GM12878 (cell line): ENCODE results near the gene CLCN7. TPM values are rescaled to one million over a fixed set of nuclear protein-coding genes. Genes with fewer than 3 reads are reported as not detected.
A peak's percentile ranks its signal among the peaks of the same experiment; 100 is the strongest.

Experiments used
- ATAC-seq: fragments of 200-7000 bp; cut with Tn5 transposase; 3 replicates; pipeline ENCODE4 v1.9.1; 2020; ENCODE audit warnings: mild to moderate bottlenecking, moderate library complexity
- BruUV-seq: library from RNA; stranded (reverse); fragments of 400-500 nt; replicated peaks from 2 replicates; lab custom pipeline; 2021; lab: Mats Ljungman, UMichigan
- CTCF ChIA-PET: fragments of 300-600 bp; sonication (Branson Sonifier 250); formaldehyde crosslinking; extraction: SDS; loops from one replicate; lab custom pipeline; 2021; ENCODE audit warnings: inconsistent platforms; lab: Yijun Ruan, JAX
- POLR2A ChIA-PET: fragments of 350-600 bp; formaldehyde crosslinking; extraction: SDS; loops from one replicate; lab custom pipeline; 2021; ENCODE audit warnings: inconsistent platforms; lab: Charles Lee
- RAD21 ChIA-PET: fragments of 300-600 bp; sonication (Branson Sonifier 250); formaldehyde crosslinking; loops from one replicate; lab custom pipeline; 2023; ENCODE audit warnings: antibody characterized with exemption; ENCODE audit not compliant: unreplicated experiment; lab: Charles Lee
- SMC1A ChIA-PET: fragments of 300-600 bp; sonication (Branson Sonifier 250); formaldehyde crosslinking; loops from one replicate; lab custom pipeline; 2023; ENCODE audit not compliant: unreplicated experiment, uncharacterized antibody; lab: Charles Lee
- DNase-seq: peaks from one replicate; pipeline ENCODE4 v3.0.0-alpha.2; 2011; ENCODE audit warnings: low read depth, low spot score
- FAIRE-seq: peaks from 3 replicates; lab custom pipeline; 2011; peaks lifted over from hg19 to GRCh38; lab: Jason Lieb, UNC
- H2AFZ ChIP-seq: 2 replicates; pipeline ENCODE4 v1.6.0; 2011; ENCODE audit warnings: low read depth, low read length, control low read depth; ENCODE audit not compliant: control insufficient read depth
- H3K27ac ChIP-seq: 2 replicates; pipeline ENCODE4 v1.5.1; 2011; ENCODE audit warnings: control low read depth; ENCODE audit not compliant: control insufficient read depth, insufficient read depth
- H3K27me3 ChIP-seq, 2 experiments: replicated peaks in 1 of 2; 2 replicates each; pipeline versions ENCODE4 v1.6.0 to v1.6.1; 2011; ENCODE audit warnings: low read length in 1 of 2; ENCODE audit not compliant: control insufficient read depth in 2 of 2, insufficient read depth in 2 of 2
- H3K36me3 ChIP-seq, 2 experiments: 2 replicates each; pipeline ENCODE4 v1.5.1; 2011; ENCODE audit warnings: low read length in 1 of 2; ENCODE audit not compliant: control insufficient read depth in 2 of 2, insufficient read depth in 2 of 2
- H3K4me1 ChIP-seq: 2 replicates; pipeline ENCODE4 v1.6.1; 2011; ENCODE audit warnings: mild to moderate bottlenecking, low read length, moderate library complexity, mixed read lengths; ENCODE audit not compliant: control insufficient read depth, insufficient read depth
- H3K4me2 ChIP-seq: 2 replicates; pipeline ENCODE4 v1.6.0; 2011; ENCODE audit warnings: control low read depth; ENCODE audit not compliant: control insufficient read depth, insufficient read depth
- H3K4me3 ChIP-seq: fragments of 200-600 bp; sonication (generic); 2 replicates; pipeline ENCODE4 v1.5.1; 2016
- H3K79me2 ChIP-seq: 2 replicates; pipeline ENCODE4 v1.6.0; 2011; ENCODE audit warnings: low read length; ENCODE audit not compliant: control insufficient read depth, insufficient read depth
- H3K9ac ChIP-seq: 2 replicates; pipeline ENCODE4 v1.8.0; 2011; ENCODE audit warnings: low read length, control low read depth, mixed read lengths; ENCODE audit not compliant: control insufficient read depth, insufficient read depth
- H3K9me3 ChIP-seq: replicated peaks from 3 replicates; pipeline ENCODE4 v1.5.1; 2011; ENCODE audit warnings: mild to moderate bottlenecking, low read length; ENCODE audit not compliant: control insufficient read depth, insufficient read depth
- H4K20me1 ChIP-seq: 2 replicates; pipeline ENCODE4 v1.6.0; 2011; ENCODE audit not compliant: control insufficient read depth, insufficient read depth
- CREB1 ChIP-seq: IDR thresholded peaks from 2 replicates; pipeline ENCODE4 v1.6.1; 2012; ENCODE audit warnings: low read depth, mild to moderate bottlenecking, inconsistent platforms
- ETV6 ChIP-seq, 2 experiments: fragments of 450-650 bp in 1 of 2; IDR thresholded peaks in 1 of 2; conservative IDR thresholded peaks in 1 of 2; 2 replicates each; pipeline ENCODE4 v1.6.1; 2014; ENCODE audit warnings: antibody characterized with exemption in 1 of 2, borderline replicate concordance in 1 of 2, low read depth in 1 of 2, mild to moderate bottlenecking in 1 of 2, moderate library complexity in 1 of 2
- IKZF1 ChIP-seq: fragments of 450-650 bp; conservative IDR thresholded peaks from 2 replicates; pipeline ENCODE4 v1.6.1; 2017; ENCODE audit warnings: antibody characterized with exemption, mild to moderate bottlenecking
- POLR2A ChIP-seq: IDR thresholded peaks from 2 replicates; pipeline ENCODE4 v1.6.1; 2011; ENCODE audit warnings: low read depth, mild to moderate bottlenecking, low read length
- PRDM15 ChIP-seq: fragments of 450-650 bp; formaldehyde crosslinking; IDR thresholded peaks from 2 replicates; pipeline ENCODE4 v1.4.0; 2020; ENCODE audit warnings: mild to moderate bottlenecking, moderate library complexity
- RFX5 ChIP-seq: IDR thresholded peaks from 2 replicates; pipeline ENCODE4 v1.6.1; 2011; ENCODE audit warnings: low read depth, low read length, improper control_type of control experiment
- ZSCAN29 ChIP-seq: fragments of 450-650 bp; IDR thresholded peaks from 2 replicates; pipeline ENCODE4 v1.6.1; 2017; ENCODE audit warnings: mild to moderate bottlenecking, moderate library complexity
- WGBS: methylation state at CpG from one replicate; pipeline ENCODE4 v1.1.6; 2016; ENCODE audit warnings: low lambda C conversion rate; ENCODE audit not compliant: insufficient replicate concordance, insufficient coverage; ENCODE audit errors: missing lambda C conversion rate; 5-methylcytosine and 5-hydroxymethylcytosine counted together
- in situ Hi-C: fragments of 300-500 bp; cut with MboI; formaldehyde crosslinking; loops from 9 replicates; pipeline ENCODE4 v1.14.3; 2018; ENCODE audit warnings: mixed read lengths
- intact Hi-C: fragments of 100-400 bp; cut with micrococcal nuclease; formaldehyde crosslinking; loops from one replicate; pipeline ENCODE4 v1.14.2; 2022; ENCODE audit not compliant: unreplicated experiment
- polyA plus RNA-seq, 11 experiments: library from polyadenylated mRNA; depleted of rRNA in 4 of 11; unstranded in 6 of 11; stranded (reverse) in 5 of 11; fragments of >200 nt; fragmentation: Nextera tagmentation in 4 of 11; fragmentation: Illumina TruSeq in 1 of 11; extraction: Ambion mirVana in 4 of 11; extraction: Trizol in 1 of 11; gene quantifications; 1 replicate in 1 of 11; 2 replicates in 10 of 11; pipeline versions ENCODE4 v1.2.1 to v1.2.3, GENCODE V29; 2011 to 2016; ENCODE audit warnings: inconsistent platforms in 2 of 11, missing spikeins in 2 of 11, low read depth in 1 of 11
- total RNA-seq, 4 experiments: library from RNA; depleted of rRNA in 3 of 4; stranded (reverse); fragments of >200 nt in 3 of 4; fragmentation: Illumina TruSeq in 1 of 4; extraction: Trizol in 1 of 4; gene quantifications; 2 replicates each; pipeline versions ENCODE4 v1.2.1 to v1.2.3, GENCODE V29; 2013 to 2021

Gene CLCN7
- total and polyA plus RNA-seq, 10 of the 15 experiments (the other 5 are each of a cell fraction or from before 2014, with no cell fraction given): 0.04 to 62.5 (median 19.9) TPM

DNA sequence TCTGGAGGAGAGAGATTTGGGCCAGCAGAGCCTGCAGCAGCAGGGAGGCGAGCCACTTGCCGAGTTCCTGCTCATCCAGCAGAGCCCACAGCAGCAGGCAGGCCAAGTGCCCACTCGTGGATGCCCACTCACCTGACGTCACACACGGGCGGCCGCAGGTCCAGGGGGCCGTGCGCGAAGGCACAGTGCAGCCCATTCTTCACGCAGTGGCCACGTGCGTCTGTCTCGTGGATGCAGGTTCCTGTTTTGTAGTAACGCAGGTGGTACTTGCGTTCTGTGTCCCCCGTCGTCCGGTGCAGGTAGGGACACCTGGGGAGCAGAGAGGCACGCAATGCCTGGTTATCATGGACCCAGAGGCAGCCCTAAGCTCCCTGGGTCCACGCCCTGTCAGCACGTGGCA is 71.8 kb downstream of the CLCN7 start:
- SMC1A ChIA-PET: no interaction called here
- 92% methylated on average over 22 of the region's 22 CpGs for WGBS
- no peak overlapping the region for H2AFZ ChIP-seq
- RAD21 ChIA-PET: no interaction called here
- no peaks in the 10 kb centered on the region; the same call in 1 of the 2 replicates for H3K4me1 ChIP-seq
- no peak overlapping the region for H3K4me3 ChIP-seq
- H3K27me3 ChIP-seq: no peaks in the 10 kb centered on the region
- H3K27ac ChIP-seq: no peak overlapping the region
- no peaks in the 10 kb centered on the region for H3K9me3 ChIP-seq
- intact Hi-C loops: no loop called here
- no peak for TF ChIP-seq PRDM15
- TF ChIP-seq POLR2A: peak; percentile 37; the same call in 1 of the 2 replicates
- TF ChIP-seq IKZF1: no peak
- TF ChIP-seq, all 136 proteins: peak for 1
- Histone ChIP-seq H3K4me2 (no peak overlapping the region), H3K79me2 (peaks cover 1% of the 10 kb centered on the region; the same call in 1 of the 2 replicates), H3K9ac (no peak overlapping the region), H3K36me3 (no peaks in the 10 kb centered on the region; a peak in 2 of 4 replicates), H4K20me1 (0 out of 2 replicates have a peak, but pooled peaks cover 2% of the 10 kb centered on the region)
- CTCF ChIA-PET: no interaction called here
- ATAC-seq (no peak), DNase-seq (no peak), FAIRE-seq (no peak)
- BruUV-seq: no TSS peak
- in situ Hi-C loops: no loop called here
- POLR2A ChIA-PET: interaction anchor here (0.6 kb wide), 1 partner anchor 105 kb away, joined by 4 read pairs; no protein-coding TSS in a partner anchor

DNA sequence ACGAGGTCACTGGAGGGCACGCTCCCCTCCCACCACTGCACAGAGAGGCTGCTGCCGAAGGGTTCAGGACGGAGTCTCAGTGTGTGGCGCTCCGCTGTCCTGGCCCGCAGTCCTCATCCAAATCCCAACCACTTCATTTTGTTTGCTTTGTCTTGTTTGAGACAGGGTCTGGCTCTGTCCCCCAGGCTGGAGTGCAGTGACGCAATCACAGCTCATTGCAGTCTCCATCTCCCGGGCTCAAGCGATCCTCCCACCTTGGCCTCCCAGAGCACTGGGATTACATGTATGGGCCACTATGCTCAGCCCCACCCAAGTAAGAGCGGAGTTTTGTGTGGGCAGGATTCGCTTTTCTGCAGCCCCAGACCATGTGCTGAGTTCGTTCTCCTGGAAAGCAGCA is 73.1 kb downstream of the CLCN7 start:
- no peak for FAIRE-seq
- Histone ChIP-seq H3K4me1 (no peaks in the 10 kb centered on the region), H3K27me3 (no peaks in the 10 kb centered on the region), H3K79me2 (no peaks in the 10 kb centered on the region), H4K20me1 (no peaks in the 10 kb centered on the region), H3K9ac (no peak overlapping the region), H3K36me3 (no peaks in the 10 kb centered on the region; a peak in 2 of 4 replicates), H3K4me2 (no peak overlapping the region), H3K9me3 (no peaks in the 10 kb centered on the region), H3K4me3 (no peak overlapping the region), H3K27ac (no peak overlapping the region), H2AFZ (no peak overlapping the region)
- BruUV-seq: TSS peak; percentile 30
- SMC1A ChIA-PET: no interaction called here
- TF ChIP-seq CREB1: no peak
- no peak for TF ChIP-seq ETV6 (conservative IDR thresholded peaks at IDR 0.05 in 1 of 2, IDR thresholded peaks at IDR 0.05 in 1 of 2; ENCODE audit: borderline replicate concordance in 1 of 2, low read depth in 1 of 2)
- TF ChIP-seq RFX5: no peak
- TF ChIP-seq ZSCAN29: no peak
- CTCF ChIA-PET: interaction anchor here (0.9 kb wide), 1 partner anchor 38 kb away, joined by 6 read pairs; no protein-coding TSS in a partner anchor
- WGBS: 87% methylated on average over 13 of the region's 13 CpGs
- POLR2A ChIA-PET: no interaction called here
- ATAC-seq: no peak
- in situ Hi-C loops: no loop called here
- DNase-seq: no peak
- intact Hi-C loops: no loop called here
- RAD21 ChIA-PET: no interaction called here
